Fibroblast of peridontal ligament (primary cell): ENCODE results near the gene SLC17A8.
"Not testable (repeated sequence)": the region's sequence is repeated elsewhere in the genome, so short reads cannot be mapped to it uniquely, and the experiment has no call there.

Experiments used
- DNase-seq: peaks from one replicate; pipeline ENCODE4 v3.0.0-alpha.2; 2010; ENCODE audit errors: extremely low read depth

SLC17A8 gene

GRCh38 chr12:100427078-100427477 is 70.2 kb downstream of the SLC17A8 start:
- peak; percentile 24 for DNase-seq

GRCh38 chr12:100430251-100430650 is 73.4 kb downstream of the SLC17A8 start:
- not testable (repeated sequence) for DNase-seq

GRCh38 chr12:100433701-100434100 is 76.8 kb downstream of the SLC17A8 start:
- no peak for DNase-seq

GRCh38 chr12:100434177-100434576 is 77.3 kb downstream of the SLC17A8 start:
- no peak for DNase-seq

- DNase-seq, result no peak
Observed at GRCh38 chr12:100435957-100436356, 79.1 kb downstream of the SLC17A8 start.

GRCh38 chr12:100437038-100437841 is 80.4 kb downstream of the SLC17A8 start:
- DNase-seq, result no peak

- no peak for DNase-seq
Observed at GRCh38 chr12:100439797-100440196, 82.9 kb downstream of the SLC17A8 start.

- DNase-seq, result no peak
Observed at GRCh38 chr12:100442403-100442802, 85.5 kb downstream of the SLC17A8 start.

GRCh38 chr12:100443434-100443833 is 86.6 kb downstream of the SLC17A8 start:
- DNase-seq, result no peak

- DNase-seq, result no peak
Observed at GRCh38 chr12:100445081-100445481, 88.2 kb downstream of the SLC17A8 start.

GRCh38 chr12:100447381-100447780 is 90.5 kb downstream of the SLC17A8 start:
- DNase-seq, result no peak

- DNase-seq, result no peak
Observed at GRCh38 chr12:100448656-100449055, 91.8 kb downstream of the SLC17A8 start.

- DNase-seq, result no peak
Observed at GRCh38 chr12:100450735-100451134, 93.9 kb downstream of the SLC17A8 start.

- no peak for DNase-seq
Observed at GRCh38 chr12:100453951-100454350, 97.1 kb downstream of the SLC17A8 start.

GRCh38 chr12:100455896-100456295 is 99.0 kb downstream of the SLC17A8 start:
- DNase-seq, result no peak

- DNase-seq, result no peak
Observed at GRCh38 chr12:100458191-100458590, 101.3 kb downstream of the SLC17A8 start.

- DNase-seq, result no peak
Observed at GRCh38 chr12:100460702-100461101, 103.8 kb downstream of the SLC17A8 start.

GRCh38 chr12:100461330-100461973 is 104.6 kb downstream of the SLC17A8 start:
- DNase-seq, result no peak

GRCh38 chr12:100463661-100464060 is 106.8 kb downstream of the SLC17A8 start:
- DNase-seq, result no peak

- DNase-seq, result no peak
Observed at GRCh38 chr12:100464529-100464928, 107.7 kb downstream of the SLC17A8 start.

GRCh38 chr12:100468126-100468525 is 111.3 kb downstream of the SLC17A8 start:
- DNase-seq, result no peak
